Caco-2 (cell line): ENCODE results near the gene ZBED2. TPM values are rescaled to one million over a fixed set of nuclear protein-coding genes. Genes with fewer than 3 reads are reported as not detected.

ENCODE experiments used
- BruUV-seq: library from RNA; stranded (reverse); fragments of 400-500 nt; replicated peaks from 2 replicates; lab custom pipeline; 2021; lab: Mats Ljungman, UMichigan
- CTCF ChIA-PET: fragments of 300-600 bp; sonication (Branson Sonifier 250); formaldehyde crosslinking; loops from one replicate; lab custom pipeline; 2022; ENCODE audit warnings: antibody characterized with exemption; lab: Charles Lee
- POLR2A ChIA-PET: fragments of 300-600 bp; sonication (Branson Sonifier 250); formaldehyde crosslinking; loops from one replicate; lab custom pipeline; 2022; ENCODE audit warnings: antibody characterized with exemption; lab: Charles Lee
- DNase-seq, 2 experiments: peaks; one replicate each; pipeline versions ENCODE4 v3.0.0 to v3.0.0-alpha.2; 2020 to 2022
- H3K27me3 ChIP-seq: replicated peaks from 2 replicates; pipeline ENCODE4 v1.6.0; 2011; ENCODE audit warnings: low read length; ENCODE audit not compliant: control insufficient read depth, insufficient read depth
- H3K36me3 ChIP-seq: 2 replicates; pipeline ENCODE4 v1.5.1; 2011; ENCODE audit warnings: low read length; ENCODE audit not compliant: control insufficient read depth, insufficient read depth
- H3K4me1 ChIP-seq: fragments of 250-450 bp; sonication (Bioruptor Pico); 2 replicates; pipeline ENCODE4 v1.5.1; 2020; ENCODE audit warnings: mild to moderate bottlenecking
- H3K4me3 ChIP-seq: 2 replicates; pipeline ENCODE4 v1.5.1; 2011; ENCODE audit warnings: low read depth, mild to moderate bottlenecking, control low read depth, low read length
- H3K9me3 ChIP-seq: fragments of 250-450 bp; sonication (Bioruptor Pico); 2 replicates; pipeline ENCODE4 v1.5.1; 2020; ENCODE audit warnings: mild to moderate bottlenecking, moderate library complexity
- H3K27ac Mint-ChIP-seq: one replicate; pipeline ENCODE4 v1.8.0; 2022; ENCODE audit warnings: mixed read lengths; ENCODE audit not compliant: unreplicated experiment
- H3K27me3 Mint-ChIP-seq: one replicate; pipeline ENCODE4 v1.8.0; 2022; ENCODE audit warnings: mixed read lengths; ENCODE audit not compliant: insufficient read depth, unreplicated experiment
- H3K36me3 Mint-ChIP-seq: one replicate; pipeline ENCODE4 v1.8.0; 2022; ENCODE audit warnings: mild to moderate bottlenecking, mixed read lengths; ENCODE audit not compliant: insufficient read depth, unreplicated experiment
- H3K4me1 Mint-ChIP-seq: one replicate; pipeline ENCODE4 v1.8.0; 2022; ENCODE audit warnings: low read depth, mixed read lengths; ENCODE audit not compliant: unreplicated experiment
- H3K4me3 Mint-ChIP-seq: one replicate; pipeline ENCODE4 v1.8.0; 2022; ENCODE audit warnings: mild to moderate bottlenecking, moderate library complexity, mixed read lengths; ENCODE audit not compliant: unreplicated experiment
- H3K9me3 Mint-ChIP-seq: one replicate; pipeline ENCODE4 v1.8.0; 2022; ENCODE audit warnings: mixed read lengths; ENCODE audit not compliant: unreplicated experiment
- CTCF ChIP-seq, 2 experiments: fragments of 200-600 bp in 1 of 2; IDR thresholded peaks; 1 replicate in 1 of 2; 2 replicates in 1 of 2; pipeline versions ENCODE4 v1.5.1 to v1.8.0; 2011 to 2022; ENCODE audit warnings: antibody characterized with exemption in 1 of 2, control low read depth in 1 of 2, inconsistent platforms in 1 of 2, low read depth in 1 of 2, low read length in 1 of 2, mild to moderate bottlenecking in 1 of 2, moderate library complexity in 1 of 2; ENCODE audit not compliant: insufficient read depth in 1 of 2, severe bottlenecking in 1 of 2, unreplicated experiment in 1 of 2
- intact Hi-C: fragments of 100-400 bp; cut with micrococcal nuclease; formaldehyde crosslinking; loops from one replicate; pipeline ENCODE4 v1.10.0; 2022; ENCODE audit not compliant: unreplicated experiment
- total RNA-seq: library from RNA; stranded (reverse); gene quantifications from 2 replicates; pipeline ENCODE4 v1.2.3, GENCODE V29; 2022

Gene ZBED2
- total RNA-seq, 1 experiment from 2014 or later, result 0.20 TPM

DNA sequence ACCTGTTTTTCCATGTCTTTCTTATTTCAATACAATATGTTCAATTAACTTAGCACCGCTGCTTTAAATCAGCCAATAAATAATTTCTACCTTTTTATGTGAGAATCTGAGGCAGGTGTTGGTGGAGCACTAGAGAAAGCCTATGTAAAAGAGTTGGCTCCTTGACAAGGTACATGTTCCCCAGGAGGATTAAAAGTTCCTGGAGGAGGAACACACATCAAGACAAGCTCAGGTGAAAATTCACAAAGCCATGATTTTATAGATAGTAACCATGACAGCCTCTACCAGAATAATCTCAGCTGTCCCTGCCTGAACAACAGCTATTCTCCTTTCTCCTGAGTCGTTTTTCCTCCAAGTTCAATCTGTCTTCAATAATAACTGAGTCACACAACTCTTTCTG is 3.4 kb upstream of the ZBED2 start:
- Mint-ChIP-seq H3K36me3 (no peaks in the 10 kb centered on the region), H3K27ac (no peak overlapping the region), H3K4me3 (no peak overlapping the region), H3K4me1 (peaks cover 8% of the 10 kb centered on the region), H3K27me3 (peaks cover 8% of the 10 kb centered on the region), H3K9me3 (no peaks in the 10 kb centered on the region)
- Histone ChIP-seq H3K27me3 (no peaks in the 10 kb centered on the region; the same call in 1 of the 2 replicates), H3K36me3 (no peaks in the 10 kb centered on the region), H3K4me1 (0 out of 2 replicates have a peak, but pooled peaks cover 3% of the 10 kb centered on the region), H3K9me3 (no peaks in the 10 kb centered on the region), H3K4me3 (no peak overlapping the region)
- no peak for TF ChIP-seq CTCF (IDR thresholded peaks at IDR 0.05; ENCODE audit: insufficient read depth in 1 of 2, low read depth in 1 of 2, low read length in 1 of 2, severe bottlenecking in 1 of 2, unreplicated experiment in 1 of 2)
- BruUV-seq, result no TSS peak
- intact Hi-C loops, result no loop called here
- ChIA-PET POLR2A (no interaction called here), CTCF (interaction anchor here (0.6 kb wide), 1 partner anchor 400 kb away, joined by 3 read pairs; the partner anchor contains the start of gene TAGLN3)
- no peak for DNase-seq

- DNase-seq, result no peak
- H3K27ac Mint-ChIP-seq, result no peak overlapping the region
- POLR2A ChIA-PET, result no interaction called here
- peaks cover 11% of the 10 kb centered on the region for H3K4me1 Mint-ChIP-seq
- H3K27me3 Mint-ChIP-seq, result peaks cover 8% of the 10 kb centered on the region
- Histone ChIP-seq H3K36me3 (no peaks in the 10 kb centered on the region), H3K27me3 (no peaks in the 10 kb centered on the region; the same call in 1 of the 2 replicates), H3K4me1 (0 out of 2 replicates have a peak, but pooled peaks cover 3% of the 10 kb centered on the region), H3K9me3 (no peaks in the 10 kb centered on the region), H3K4me3 (no peak overlapping the region)
- H3K9me3 Mint-ChIP-seq, result no peaks in the 10 kb centered on the region
- TF ChIP-seq CTCF (IDR thresholded peaks at IDR 0.05; ENCODE audit: insufficient read depth in 1 of 2, low read depth in 1 of 2, low read length in 1 of 2, severe bottlenecking in 1 of 2, unreplicated experiment in 1 of 2), result no peak
- H3K36me3 Mint-ChIP-seq, result no peaks in the 10 kb centered on the region
- intact Hi-C loops, result no loop called here
- no TSS peak for BruUV-seq
- CTCF ChIA-PET, result interaction anchor here (0.6 kb wide), 1 partner anchor 401 kb away, joined by 3 read pairs; the partner anchor contains the start of gene TAGLN3
- no peak overlapping the region for H3K4me3 Mint-ChIP-seq
These were observed 3.0 kb upstream of the ZBED2 start for GRCh38 chr3:111598139-111598538.

GRCh38 chr3:111596328-111596727 is 1.2 kb upstream of the ZBED2 start:
- TF ChIP-seq CTCF (IDR thresholded peaks at IDR 0.05; ENCODE audit: insufficient read depth in 1 of 2, low read depth in 1 of 2, low read length in 1 of 2, severe bottlenecking in 1 of 2, unreplicated experiment in 1 of 2), result no peak
- Mint-ChIP-seq H3K4me1 (peaks cover 11% of the 10 kb centered on the region), H3K27me3 (peaks cover 8% of the 10 kb centered on the region), H3K4me3 (no peak overlapping the region), H3K36me3 (no peaks in the 10 kb centered on the region), H3K27ac (no peak overlapping the region), H3K9me3 (no peaks in the 10 kb centered on the region)
- Histone ChIP-seq H3K4me3 (no peak overlapping the region), H3K36me3 (no peaks in the 10 kb centered on the region), H3K4me1 (0 out of 2 replicates have a peak, but pooled peaks cover 3% of the 10 kb centered on the region), H3K9me3 (no peaks in the 10 kb centered on the region), H3K27me3 (no peaks in the 10 kb centered on the region)
- intact Hi-C loops, result no loop called here
- ChIA-PET POLR2A (no interaction called here), CTCF (no interaction called here)
- no peak for DNase-seq
- BruUV-seq, result no TSS peak
